Measurements from ENCODE around the gene ZSCAN29. TPM values are rescaled to one million over a fixed set of nuclear protein-coding genes. Genes with fewer than 3 reads are reported as not detected.

The ZSCAN29 gene
- total RNA-seq, 1 donor from 2014 or later: 29.5 TPM

DNA sequence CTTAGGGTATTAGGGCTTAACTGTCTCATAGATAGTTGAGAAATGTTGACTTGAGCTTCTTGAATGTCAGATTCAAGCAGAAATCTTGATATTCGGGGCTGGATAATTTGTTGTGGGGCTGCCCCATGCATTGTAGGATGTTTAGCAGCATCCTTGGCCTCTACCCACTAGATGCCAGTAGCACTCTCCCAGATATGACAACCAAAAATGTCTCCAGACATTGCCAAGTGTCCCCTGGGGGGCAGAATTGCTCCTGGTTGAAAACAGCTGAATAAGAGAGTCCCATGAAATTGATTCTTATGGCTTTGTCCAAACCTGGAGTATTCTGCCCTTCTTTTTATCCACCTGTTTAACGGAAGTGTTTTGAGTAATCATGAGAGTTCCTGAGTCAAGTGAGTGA, 24.5 kb downstream of the ZSCAN29 start:
- Histone ChIP-seq H3K27me3 (ENCODE audit: control insufficient read depth, insufficient read depth, low read length) (no peaks in the 10 kb centered on the region), H3K36me3 (ENCODE audit: control insufficient read depth, insufficient read depth, low read length) (no peaks in the 10 kb centered on the region), H3K4me3 (ENCODE audit: low read depth, low read length) (no peak overlapping the region)
- TF ChIP-seq, protein P1, sequence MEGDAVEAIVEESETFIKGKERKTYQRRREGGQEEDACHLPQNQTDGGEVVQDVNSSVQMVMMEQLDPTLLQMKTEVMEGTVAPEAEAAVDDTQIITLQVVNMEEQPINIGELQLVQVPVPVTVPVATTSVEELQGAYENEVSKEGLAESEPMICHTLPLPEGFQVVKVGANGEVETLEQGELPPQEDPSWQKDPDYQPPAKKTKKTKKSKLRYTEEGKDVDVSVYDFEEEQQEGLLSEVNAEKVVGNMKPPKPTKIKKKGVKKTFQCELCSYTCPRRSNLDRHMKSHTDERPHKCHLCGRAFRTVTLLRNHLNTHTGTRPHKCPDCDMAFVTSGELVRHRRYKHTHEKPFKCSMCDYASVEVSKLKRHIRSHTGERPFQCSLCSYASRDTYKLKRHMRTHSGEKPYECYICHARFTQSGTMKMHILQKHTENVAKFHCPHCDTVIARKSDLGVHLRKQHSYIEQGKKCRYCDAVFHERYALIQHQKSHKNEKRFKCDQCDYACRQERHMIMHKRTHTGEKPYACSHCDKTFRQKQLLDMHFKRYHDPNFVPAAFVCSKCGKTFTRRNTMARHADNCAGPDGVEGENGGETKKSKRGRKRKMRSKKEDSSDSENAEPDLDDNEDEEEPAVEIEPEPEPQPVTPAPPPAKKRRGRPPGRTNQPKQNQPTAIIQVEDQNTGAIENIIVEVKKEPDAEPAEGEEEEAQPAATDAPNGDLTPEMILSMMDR (IDR thresholded peaks at IDR 0.05; ENCODE audit: insufficient read depth, low read length, poor library complexity, severe bottlenecking): no peak
- DNase-seq (ENCODE audit: low read depth): no peak

DNA sequence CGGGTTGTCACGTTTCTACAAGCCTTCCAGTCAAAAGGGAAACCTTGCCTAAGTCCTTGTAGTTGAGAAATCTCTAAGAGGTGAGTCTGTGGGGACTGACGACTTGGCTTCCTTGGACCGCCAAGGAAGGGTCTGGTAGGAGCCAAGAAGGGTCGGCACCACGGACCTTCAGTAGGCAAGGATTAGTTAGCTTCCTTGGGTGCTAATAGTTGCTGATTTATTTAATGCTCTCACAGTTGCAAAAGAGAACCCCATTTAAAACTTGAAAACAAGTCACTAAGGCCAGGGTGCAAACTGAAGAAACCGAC, 40.1 kb downstream of the ZSCAN29 start:
- Histone ChIP-seq H3K27me3 (ENCODE audit: control insufficient read depth, insufficient read depth, low read length) (no peaks in the 10 kb centered on the region), H3K36me3 (ENCODE audit: control insufficient read depth, insufficient read depth, low read length) (peaks cover 2% of the 10 kb centered on the region), H3K4me3 (ENCODE audit: low read depth, low read length) (peak overlapping the region; percentile 57)
- no peak for DNase-seq (ENCODE audit: low read depth)
- TF ChIP-seq, protein P1 (IDR thresholded peaks at IDR 0.05; ENCODE audit: insufficient read depth, low read length, poor library complexity, severe bottlenecking): no peak

DNA sequence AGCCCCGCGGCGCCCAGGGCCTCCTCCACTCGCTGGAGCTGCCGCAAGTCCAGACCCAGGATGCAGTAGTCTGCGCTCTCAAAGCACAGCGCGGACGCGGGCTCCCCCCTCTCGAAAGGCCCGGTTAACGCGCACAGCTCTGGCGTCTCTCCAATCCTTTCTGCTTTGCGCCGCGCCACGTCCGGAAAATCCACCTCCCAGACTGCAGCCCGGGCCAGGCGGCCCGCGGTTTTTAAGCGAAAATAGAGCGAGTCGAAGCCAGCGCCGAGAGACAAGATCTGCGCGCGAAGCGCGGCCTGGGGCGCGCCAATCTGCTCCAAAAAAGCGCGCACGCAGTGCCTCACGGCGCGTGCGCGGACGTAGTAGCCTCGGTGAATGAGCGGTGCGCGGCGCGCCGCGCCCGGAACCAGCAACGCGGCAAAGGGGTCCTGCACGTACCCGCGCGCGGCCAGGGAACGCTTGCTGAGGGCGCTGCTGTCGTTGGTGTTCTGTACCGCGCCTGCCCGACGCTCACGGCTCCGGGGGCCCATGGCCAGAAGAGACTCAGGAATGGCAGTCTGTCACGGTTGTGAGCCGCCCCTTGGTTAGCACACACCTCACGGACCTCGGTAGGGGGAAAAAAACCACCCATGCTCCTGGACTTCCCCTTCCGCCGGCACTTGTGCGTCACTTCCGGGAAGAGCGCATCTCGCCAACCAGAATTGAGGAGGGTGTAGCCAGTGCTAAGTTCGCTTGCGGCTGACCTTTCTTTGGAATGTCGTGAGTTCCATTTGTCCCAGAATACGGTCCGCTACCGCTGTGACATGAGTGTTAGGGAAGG, 40.7 kb downstream of the ZSCAN29 start, which contains the start of gene LCMT2:
Gene LCMT2 (minus strand): TSS at position 614 of the 820 bp plus-strand sequence. CDS start 84 bp downstream, at position 530.
- Histone ChIP-seq H3K27me3 (ENCODE audit: control insufficient read depth, insufficient read depth, low read length) (no peaks in the 10 kb centered on the region), H3K36me3 (ENCODE audit: control insufficient read depth, insufficient read depth, low read length) (peaks cover 2% of the 10 kb centered on the region), H3K4me3 (ENCODE audit: low read depth, low read length) (peak within 1 kb of the TSS; percentile 57)
- peak; percentile 77 for DNase-seq (ENCODE audit: low read depth)
- TF ChIP-seq, protein P1 (IDR thresholded peaks at IDR 0.05; ENCODE audit: insufficient read depth, low read length, poor library complexity, severe bottlenecking): no peak

GRCh38 chr15:43329217-43329959, 41.5 kb downstream of the ZSCAN29 start:
- H3K36me3 ChIP-seq (ENCODE audit: control insufficient read depth, insufficient read depth, low read length): peaks cover 2% of the 10 kb centered on the region
- H3K4me3 ChIP-seq (ENCODE audit: low read depth, low read length): peak overlapping the region; percentile 57
- no peaks in the 10 kb centered on the region for H3K27me3 ChIP-seq (ENCODE audit: control insufficient read depth, insufficient read depth, low read length)
- TF ChIP-seq, protein P1 (IDR thresholded peaks at IDR 0.05; ENCODE audit: insufficient read depth, low read length, poor library complexity, severe bottlenecking): no peak
- DNase-seq (ENCODE audit: low read depth): no peak

- H3K4me3 ChIP-seq (ENCODE audit: low read depth, low read length): no peak overlapping the region
- H3K27me3 ChIP-seq (ENCODE audit: control insufficient read depth, insufficient read depth, low read length): no peaks in the 10 kb centered on the region
- TF ChIP-seq, protein P1 (IDR thresholded peaks at IDR 0.05; ENCODE audit: insufficient read depth, low read length, poor library complexity, severe bottlenecking): no peak
- DNase-seq (ENCODE audit: low read depth): no peak
- peaks cover 2% of the 10 kb centered on the region for H3K36me3 ChIP-seq (ENCODE audit: control insufficient read depth, insufficient read depth, low read length)
Measured at GRCh38 chr15:43325039-43325684, 45.7 kb downstream of the ZSCAN29 start.

All from kidney epithelial cell (primary cell).